Panc1 (cell line): ENCODE data around the gene KCNIP3. TPM values are rescaled to one million over a fixed set of nuclear protein-coding genes. Genes with fewer than 3 reads are reported as not detected.
"Not testable (repeated sequence)": the region's sequence is repeated elsewhere in the genome, so short reads cannot be mapped to it uniquely, and the experiment has no call there.

Source experiments
- ATAC-seq: fragments of 200-7000 bp; cut with Tn5 transposase; 2 replicates; pipeline ENCODE4 v1.9.1; 2020; ENCODE audit warnings: mild to moderate bottlenecking, moderate library complexity
- BruUV-seq: library from RNA; stranded (reverse); fragments of 400-500 nt; replicated peaks from 2 replicates; lab custom pipeline; 2021; lab: Mats Ljungman, UMichigan
- CTCF ChIA-PET: fragments of 300-600 bp; sonication (Branson Sonifier 250); formaldehyde crosslinking; loops from one replicate; lab custom pipeline; 2022; ENCODE audit warnings: antibody characterized with exemption; lab: Charles Lee
- POLR2A ChIA-PET: fragments of 300-600 bp; sonication (Branson Sonifier 250); formaldehyde crosslinking; loops from one replicate; lab custom pipeline; 2022; ENCODE audit warnings: antibody characterized with exemption; lab: Charles Lee
- DNase-seq: peaks from one replicate; pipeline ENCODE4 v3.0.0-alpha.2; 2010; ENCODE audit warnings: low read depth, low spot score
- H3K27ac ChIP-seq: 2 replicates; pipeline ENCODE4 v1.5.1; 2011; ENCODE audit warnings: mild to moderate bottlenecking, low read length, inconsistent platforms
- H3K27me3 ChIP-seq: fragments of 200-500 bp; sonication (Bioruptor generic); 2 replicates; pipeline ENCODE4 v1.6.0; 2014; ENCODE audit warnings: low read length, inconsistent platforms; ENCODE audit not compliant: control insufficient read depth, insufficient read depth
- H3K36me3 ChIP-seq: fragments of 200-500 bp; sonication (Bioruptor generic); 2 replicates; pipeline ENCODE4 v1.5.1; 2014; ENCODE audit warnings: inconsistent platforms, mild to moderate bottlenecking, low read length, moderate library complexity; ENCODE audit not compliant: control insufficient read depth, insufficient read depth
- H3K4me1 ChIP-seq: 2 replicates; pipeline ENCODE4 v1.5.1; 2011; ENCODE audit warnings: inconsistent platforms, mild to moderate bottlenecking, low read length, moderate library complexity; ENCODE audit not compliant: control insufficient read depth, insufficient read depth
- H3K4me3 ChIP-seq, 2 experiments: 2 replicates each; pipeline ENCODE4 v1.5.1; 2011 to 2012; ENCODE audit warnings: low read depth in 2 of 2, low read length in 2 of 2, mild to moderate bottlenecking in 2 of 2, inconsistent platforms in 1 of 2, moderate library complexity in 1 of 2
- H3K9me3 ChIP-seq: fragments of 200-500 bp; sonication (Bioruptor generic); 2 replicates; pipeline ENCODE4 v1.5.1; 2014; ENCODE audit warnings: low read depth, mild to moderate bottlenecking, inconsistent platforms, low read length, moderate library complexity; ENCODE audit not compliant: control insufficient read depth, insufficient read depth
- CTCF ChIP-seq: fragments of 450-650 bp; IDR thresholded peaks from 2 replicates; pipeline ENCODE4 v1.5.1; 2017; ENCODE audit warnings: mild to moderate bottlenecking
- in situ Hi-C: cut with HindIII; loops from 2 replicates; pipeline ENCODE4 v1.10.0; 2016; ENCODE audit warnings: low sequenced_read_pairs, low pct_unique_long_range_greater_than_20kb
- intact Hi-C: fragments of 100-400 bp; cut with micrococcal nuclease; formaldehyde crosslinking; loops from one replicate; pipeline ENCODE4 v1.10.0; 2022; ENCODE audit not compliant: unreplicated experiment
- total RNA-seq: library from RNA; stranded (reverse); gene quantifications from one replicate; pipeline ENCODE4 v1.2.1, GENCODE V29; 2021; ENCODE audit not compliant: unreplicated experiment

Gene KCNIP3
- total RNA-seq, 1 experiment from 2014 or later = 17.5 TPM

GRCh38 chr2:95403204-95403721, 106.1 kb downstream of the KCNIP3 start:
- BruUV-seq, POLR2A ChIA-PET, intact Hi-C loops, in situ Hi-C loops, H3K36me3 ChIP-seq, DNase-seq, H3K4me1 ChIP-seq, H3K9me3 ChIP-seq, H3K27me3 ChIP-seq: not testable (repeated sequence)
- peak overlapping the region; percentile 83 for H3K27ac ChIP-seq
- H3K4me3 ChIP-seq = peak overlapping the region; percentile 90 to 99
- CTCF ChIA-PET = interaction anchor here (1.5 kb wide), 1 partner anchor 58 kb away, joined by 4 read pairs; no protein-coding TSS in a partner anchor
- peak; percentile 49 for ATAC-seq
- peak; percentile 70 for TF ChIP-seq CTCF

GRCh38 chr2:95403824-95404223, 106.7 kb downstream of the KCNIP3 start:
- POLR2A ChIA-PET, intact Hi-C loops, in situ Hi-C loops, H3K36me3 ChIP-seq, H3K9me3 ChIP-seq, H3K27me3 ChIP-seq, H3K4me1 ChIP-seq, DNase-seq, ATAC-seq: not testable (repeated sequence)
- Histone ChIP-seq H3K27ac (peak overlapping the region; percentile 51; the same call in 1 of the 2 replicates), H3K4me3 (peak overlapping the region; percentile 90 to 99; a peak in 2 of 4 replicates)
- BruUV-seq = TSS peak; percentile 88
- CTCF ChIA-PET = interaction anchor here (1.5 kb wide), 1 partner anchor 58 kb away, joined by 4 read pairs; no protein-coding TSS in a partner anchor

DNA sequence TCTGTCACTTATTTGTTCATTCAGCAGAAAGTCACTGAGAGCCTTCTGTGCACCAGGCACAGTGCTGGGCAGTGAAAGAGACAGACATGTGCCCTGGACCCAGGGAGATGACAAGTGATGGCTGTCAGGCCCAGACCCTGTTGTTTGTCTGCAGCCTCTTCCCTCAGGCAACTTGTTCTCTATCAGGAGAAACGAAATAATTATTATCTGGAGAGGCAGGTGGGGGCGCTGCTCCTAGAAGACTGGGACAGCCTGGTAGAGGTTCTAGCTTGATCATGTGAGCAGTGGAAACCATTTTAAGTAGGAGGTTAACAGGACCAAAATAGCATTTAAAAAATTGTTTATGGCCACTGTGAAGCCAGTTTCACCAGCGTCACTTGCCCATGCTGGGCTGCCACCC, 107.5 kb downstream of the KCNIP3 start:
- DNase-seq, in situ Hi-C loops, H3K27ac ChIP-seq, H3K9me3 ChIP-seq, H3K4me1 ChIP-seq, H3K36me3 ChIP-seq, H3K27me3 ChIP-seq, CTCF ChIA-PET, intact Hi-C loops, H3K4me3 ChIP-seq, BruUV-seq, ATAC-seq: not testable (repeated sequence)
- peak; percentile 26 for TF ChIP-seq CTCF
- POLR2A ChIA-PET = interaction anchor here (0.6 kb wide), 1 partner anchor 59 kb away, joined by 3 read pairs; no protein-coding TSS in a partner anchor

DNA sequence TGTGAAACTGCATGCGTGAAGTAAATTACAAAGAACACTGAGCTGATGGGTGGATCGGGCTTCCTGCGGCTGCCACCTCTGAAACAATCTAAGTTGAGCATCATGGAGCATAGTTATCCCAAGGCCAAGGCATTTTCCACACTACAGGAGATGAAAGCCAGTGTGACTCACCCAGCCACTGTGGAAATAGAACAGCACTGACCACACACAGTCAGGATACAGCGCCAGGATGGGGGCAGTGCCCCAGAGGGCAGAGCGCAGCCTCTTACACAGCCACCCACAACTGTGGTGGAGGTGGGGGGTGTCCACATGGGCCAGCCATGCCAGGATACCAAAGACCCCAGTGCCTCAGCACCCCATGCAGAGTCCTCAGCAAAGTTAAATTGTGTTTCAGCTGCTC, 114.1 kb downstream of the KCNIP3 start:
- intact Hi-C loops = loop anchor here (5.0 kb wide), 1 partner anchor 316 kb away; no protein-coding TSS in a partner anchor
- not testable (repeated sequence) for BruUV-seq, ATAC-seq

More for the DNA sequence above, 114.1 kb downstream of the KCNIP3 start:
- in situ Hi-C loops, H3K36me3 ChIP-seq, H3K4me3 ChIP-seq, DNase-seq, H3K27ac ChIP-seq, H3K4me1 ChIP-seq, POLR2A ChIA-PET, H3K9me3 ChIP-seq, CTCF ChIA-PET, H3K27me3 ChIP-seq: not testable (repeated sequence)
